Measurements from ENCODE around the gene ICAM5. TPM values are rescaled to one million over a fixed set of nuclear protein-coding genes. Genes with fewer than 3 reads are reported as not detected.
A peak's percentile ranks its signal among the peaks of the same experiment; 100 is the strongest.

The ICAM5 gene
- total RNA-seq, 3 donors from 2014 or later: 0.69 to 1.4 (median 0.73) TPM

DNA sequence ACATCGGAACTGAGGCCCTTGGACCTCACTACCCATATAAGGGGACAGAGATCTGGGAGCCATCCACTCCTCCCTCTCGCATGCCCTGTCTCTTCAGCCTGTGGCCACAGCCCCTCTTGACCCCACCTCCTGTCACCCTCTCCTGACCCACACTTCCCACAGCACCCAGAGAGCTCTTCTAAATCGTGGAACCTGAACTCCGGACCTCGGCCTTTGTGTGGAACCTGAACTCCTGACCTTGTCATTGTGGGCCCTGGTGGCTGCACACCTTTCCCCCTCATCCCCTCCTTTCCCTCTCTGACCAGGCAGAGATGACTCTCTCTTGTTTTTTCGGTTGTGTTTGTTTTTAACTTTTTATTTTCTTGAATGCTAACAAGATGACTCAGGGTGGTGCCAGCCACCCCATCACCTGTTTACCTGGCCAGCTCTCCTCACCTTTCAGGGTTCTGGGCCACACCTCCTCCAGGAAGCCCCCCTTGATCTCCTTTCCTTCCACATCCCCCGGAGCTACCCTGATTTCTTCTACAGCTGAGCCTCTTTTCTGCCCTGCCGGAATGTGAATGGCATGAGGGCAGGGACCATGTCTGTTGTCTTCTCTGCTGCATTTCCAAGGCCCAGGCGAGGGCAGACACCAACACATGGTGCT is 32.7 kb upstream of the ICAM5 start:
- ATAC-seq (no peak), DNase-seq (no peak)
- TF ChIP-seq, protein P1, sequence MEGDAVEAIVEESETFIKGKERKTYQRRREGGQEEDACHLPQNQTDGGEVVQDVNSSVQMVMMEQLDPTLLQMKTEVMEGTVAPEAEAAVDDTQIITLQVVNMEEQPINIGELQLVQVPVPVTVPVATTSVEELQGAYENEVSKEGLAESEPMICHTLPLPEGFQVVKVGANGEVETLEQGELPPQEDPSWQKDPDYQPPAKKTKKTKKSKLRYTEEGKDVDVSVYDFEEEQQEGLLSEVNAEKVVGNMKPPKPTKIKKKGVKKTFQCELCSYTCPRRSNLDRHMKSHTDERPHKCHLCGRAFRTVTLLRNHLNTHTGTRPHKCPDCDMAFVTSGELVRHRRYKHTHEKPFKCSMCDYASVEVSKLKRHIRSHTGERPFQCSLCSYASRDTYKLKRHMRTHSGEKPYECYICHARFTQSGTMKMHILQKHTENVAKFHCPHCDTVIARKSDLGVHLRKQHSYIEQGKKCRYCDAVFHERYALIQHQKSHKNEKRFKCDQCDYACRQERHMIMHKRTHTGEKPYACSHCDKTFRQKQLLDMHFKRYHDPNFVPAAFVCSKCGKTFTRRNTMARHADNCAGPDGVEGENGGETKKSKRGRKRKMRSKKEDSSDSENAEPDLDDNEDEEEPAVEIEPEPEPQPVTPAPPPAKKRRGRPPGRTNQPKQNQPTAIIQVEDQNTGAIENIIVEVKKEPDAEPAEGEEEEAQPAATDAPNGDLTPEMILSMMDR (IDR thresholded peaks at IDR 0.05): no peak
- intact Hi-C loops (cut with DNase I, micrococcal nuclease): no loop called here
- Histone ChIP-seq H3K36me3 (ENCODE audit: low read depth) (no peaks in the 10 kb centered on the region), H3K9me3 (no peaks in the 10 kb centered on the region), H3K4me3 (no peak overlapping the region), H3K4me1 (ENCODE audit: low read depth) (peaks cover 15% of the 10 kb centered on the region)

DNA sequence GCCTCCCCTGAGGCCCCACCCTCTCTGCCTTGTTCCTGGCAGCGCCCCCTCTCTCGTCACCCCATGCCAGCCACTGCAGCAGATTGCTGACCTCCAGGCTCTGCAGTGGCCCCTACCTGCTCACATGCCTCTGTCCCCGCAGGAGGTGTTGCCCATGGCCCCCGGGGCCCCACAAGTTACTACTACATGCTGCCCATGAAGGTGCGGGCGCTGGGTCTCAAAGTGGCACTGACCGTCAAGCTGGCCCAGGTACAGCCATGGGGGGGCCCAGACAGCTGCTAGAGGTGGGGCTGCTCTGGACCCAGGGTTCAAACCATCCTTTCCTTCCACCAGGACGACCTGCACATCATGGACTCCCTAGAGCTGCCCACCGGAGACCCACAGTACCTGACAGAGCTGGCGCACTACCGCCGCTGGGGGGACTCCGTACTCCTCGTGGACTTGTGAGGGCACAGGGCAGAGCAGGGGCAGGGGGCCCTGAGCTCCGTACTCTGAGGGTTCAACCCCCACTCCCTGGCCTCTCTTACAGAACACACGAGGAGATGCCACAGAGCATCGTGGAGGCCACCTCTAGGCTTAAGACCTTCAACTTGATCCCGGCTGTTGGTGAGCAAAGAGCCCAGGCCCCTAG is 31.6 kb upstream of the ICAM5 start:
- ATAC-seq (no peak), DNase-seq (no peak)
- TF ChIP-seq, protein P1 (IDR thresholded peaks at IDR 0.05): no peak
- H3K4me1 ChIP-seq (ENCODE audit: low read depth): peaks cover 8% of the 10 kb centered on the region
- intact Hi-C loops (cut with DNase I, micrococcal nuclease): no loop called here
- H3K36me3 ChIP-seq (ENCODE audit: low read depth): no peaks in the 10 kb centered on the region
- H3K9me3 ChIP-seq: no peaks in the 10 kb centered on the region
- H3K4me3 ChIP-seq: no peak overlapping the region

DNA sequence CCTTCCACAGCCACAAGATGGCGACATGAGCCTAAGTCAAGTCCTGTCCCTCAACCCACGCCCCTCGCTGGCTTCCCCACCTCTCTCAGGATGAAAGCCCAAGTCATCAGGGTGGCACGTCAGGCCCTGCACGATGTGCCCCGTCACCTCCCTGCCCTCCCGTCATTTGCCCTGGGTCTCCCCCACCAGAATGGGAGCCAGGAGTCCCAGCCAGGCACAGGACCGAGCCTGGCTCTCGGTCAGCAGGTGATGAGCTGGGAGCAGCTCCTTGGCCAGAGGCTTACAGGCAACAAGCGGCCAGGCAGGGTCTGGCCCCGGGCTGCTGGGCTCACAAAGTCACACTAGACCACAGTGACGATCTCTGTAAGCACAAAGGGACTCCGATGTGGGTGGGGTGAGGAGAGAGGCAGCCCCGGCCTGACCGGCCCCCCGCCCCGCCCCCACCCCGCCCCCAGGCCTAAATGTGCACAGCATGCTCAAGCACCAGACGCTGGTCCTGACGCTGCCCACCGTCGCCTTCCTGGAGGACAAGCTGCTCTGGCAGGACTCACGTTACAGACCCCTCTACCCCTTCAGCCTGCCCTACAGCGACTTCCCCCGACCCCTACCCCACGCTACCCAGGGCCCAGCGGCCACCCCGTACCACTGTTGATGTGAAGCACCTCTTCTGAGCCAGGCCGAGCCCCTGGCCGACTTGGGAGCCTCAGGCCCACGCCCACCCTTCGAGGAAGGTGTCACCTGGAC is 30.4 kb upstream of the ICAM5 start:
- Histone ChIP-seq H3K36me3 (ENCODE audit: low read depth) (no peaks in the 10 kb centered on the region), H3K9me3 (no peaks in the 10 kb centered on the region), H3K4me3 (no peak overlapping the region), H3K4me1 (ENCODE audit: low read depth) (peaks cover 8% of the 10 kb centered on the region)
- ATAC-seq: peak; percentile 68
- DNase-seq: peak; percentile 75 to 93 (median 81)
- intact Hi-C loops (cut with DNase I, micrococcal nuclease): no loop called here
- TF ChIP-seq, protein P1 (IDR thresholded peaks at IDR 0.05): peak; percentile 51

DNA sequence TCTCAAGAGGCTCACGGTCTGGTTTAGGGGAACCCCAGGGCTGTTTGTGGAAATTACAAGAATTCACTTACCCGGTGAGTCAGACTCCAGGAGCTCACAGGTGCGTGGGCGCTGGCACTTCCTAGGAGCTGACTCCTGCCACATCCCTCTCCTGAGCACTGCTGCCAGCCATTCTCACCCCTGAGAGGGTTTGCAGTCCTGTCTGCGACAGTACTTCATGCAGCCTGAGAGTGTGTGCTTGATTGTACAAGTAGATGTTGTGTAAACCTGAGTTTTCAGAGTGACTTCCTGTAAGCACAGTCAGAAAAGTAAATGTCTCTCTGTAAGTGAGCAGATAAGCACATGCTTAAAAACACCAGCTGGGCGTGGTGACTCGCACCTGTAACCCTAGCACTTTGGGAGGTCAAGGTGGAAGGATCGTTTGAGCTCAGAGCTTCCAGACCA is 29.6 kb upstream of the ICAM5 start:
- H3K4me3 ChIP-seq: no peak overlapping the region
- H3K9me3 ChIP-seq: no peaks in the 10 kb centered on the region
- H3K36me3 ChIP-seq (ENCODE audit: low read depth): no peaks in the 10 kb centered on the region
- DNase-seq: no peak
- intact Hi-C loops (cut with DNase I, micrococcal nuclease): no loop called here
- TF ChIP-seq, protein P1 (IDR thresholded peaks at IDR 0.05): no peak
- peaks cover 8% of the 10 kb centered on the region for H3K4me1 ChIP-seq (ENCODE audit: low read depth)
- ATAC-seq: peak; percentile 59

DNA sequence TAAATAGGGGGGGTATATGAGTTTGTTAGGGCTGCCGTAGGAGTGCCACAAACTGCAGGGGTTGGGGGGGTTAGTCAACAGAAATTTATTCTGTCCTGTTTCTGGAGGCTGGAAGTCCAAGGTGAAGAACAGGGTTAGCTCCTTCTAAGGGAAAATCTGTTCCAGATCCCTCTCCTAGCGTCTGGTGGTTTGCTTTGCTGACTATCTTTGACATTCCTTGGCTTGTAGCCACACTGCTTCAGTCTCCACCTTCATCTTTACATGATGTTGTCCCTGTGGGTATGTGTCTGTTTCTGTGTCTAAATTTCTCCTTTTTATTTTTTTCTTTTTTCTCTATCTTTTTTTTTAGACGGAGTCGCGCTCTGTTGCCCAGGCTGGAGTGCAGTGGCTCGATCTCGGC is 27.0 kb upstream of the ICAM5 start:
- intact Hi-C loops (cut with DNase I, micrococcal nuclease): no loop called here
- Histone ChIP-seq H3K4me1 (ENCODE audit: low read depth) (peaks cover 8% of the 10 kb centered on the region), H3K36me3 (ENCODE audit: low read depth) (no peaks in the 10 kb centered on the region), H3K9me3 (no peaks in the 10 kb centered on the region), H3K4me3 (no peak overlapping the region)
- TF ChIP-seq, protein P1 (IDR thresholded peaks at IDR 0.05): no peak
- no peak for ATAC-seq
- DNase-seq: no peak

Measured in mucosa of descending colon (tissue), 3 donors.